ENCODE results near the gene SVIL. TPM values are rescaled to one million over a fixed set of nuclear protein-coding genes. Genes with fewer than 3 reads are reported as not detected.

SVIL gene
- total RNA-seq, 1 donor from 2014 or later = 258 TPM

- H3K27me3 Mint-ChIP-seq (ENCODE audit: unreplicated experiment) = no peaks in the 10 kb centered on the region
- no peak for TF ChIP-seq CTCF (IDR thresholded peaks at IDR 0.05)
- H3K4me3 Mint-ChIP-seq (ENCODE audit: unreplicated experiment) = no peak overlapping the region
- no peaks in the 10 kb centered on the region for H3K9me3 Mint-ChIP-seq (ENCODE audit: unreplicated experiment)
- DNase-seq (ENCODE audit: extremely low spot score, unreplicated experiment) = peak; percentile 2
- peaks cover 53% of the 10 kb centered on the region for H3K36me3 Mint-ChIP-seq (ENCODE audit: unreplicated experiment)
- no peak overlapping the region for H3K27ac Mint-ChIP-seq (ENCODE audit: unreplicated experiment)
- peaks cover 9% of the 10 kb centered on the region for H3K4me1 Mint-ChIP-seq (ENCODE audit: unreplicated experiment)
Measured at GRCh38 chr10:29529146-29529545, 105.6 kb downstream of the SVIL start.

- H3K27me3 Mint-ChIP-seq (ENCODE audit: unreplicated experiment) = no peaks in the 10 kb centered on the region
- no peak overlapping the region for H3K4me3 Mint-ChIP-seq (ENCODE audit: unreplicated experiment)
- DNase-seq (ENCODE audit: extremely low spot score, unreplicated experiment) = peak; percentile 65
- H3K27ac Mint-ChIP-seq (ENCODE audit: unreplicated experiment) = no peak overlapping the region
- TF ChIP-seq CTCF (IDR thresholded peaks at IDR 0.05) = no peak
- peaks cover 25% of the 10 kb centered on the region for H3K4me1 Mint-ChIP-seq (ENCODE audit: unreplicated experiment)
- no peaks in the 10 kb centered on the region for H3K9me3 Mint-ChIP-seq (ENCODE audit: unreplicated experiment)
- H3K36me3 Mint-ChIP-seq (ENCODE audit: unreplicated experiment) = peaks cover 56% of the 10 kb centered on the region
Measured at GRCh38 chr10:29525762-29526161, 109.0 kb downstream of the SVIL start.

- Mint-ChIP-seq H3K27ac (ENCODE audit: unreplicated experiment) (no peak overlapping the region), H3K4me3 (ENCODE audit: unreplicated experiment) (no peak overlapping the region), H3K9me3 (ENCODE audit: unreplicated experiment) (no peaks in the 10 kb centered on the region), H3K27me3 (ENCODE audit: unreplicated experiment) (no peaks in the 10 kb centered on the region), H3K36me3 (ENCODE audit: unreplicated experiment) (peaks cover 52% of the 10 kb centered on the region), H3K4me1 (ENCODE audit: unreplicated experiment) (peaks cover 25% of the 10 kb centered on the region)
- no peak for TF ChIP-seq CTCF (IDR thresholded peaks at IDR 0.05)
- DNase-seq (ENCODE audit: extremely low spot score, unreplicated experiment) = no peak
Measured at GRCh38 chr10:29524720-29525119, 110.1 kb downstream of the SVIL start.

- Mint-ChIP-seq H3K27ac (ENCODE audit: unreplicated experiment) (no peak overlapping the region), H3K9me3 (ENCODE audit: unreplicated experiment) (no peaks in the 10 kb centered on the region), H3K4me3 (ENCODE audit: unreplicated experiment) (no peak overlapping the region), H3K36me3 (ENCODE audit: unreplicated experiment) (peaks cover 49% of the 10 kb centered on the region), H3K27me3 (ENCODE audit: unreplicated experiment) (no peaks in the 10 kb centered on the region), H3K4me1 (ENCODE audit: unreplicated experiment) (peaks cover 25% of the 10 kb centered on the region)
- DNase-seq (ENCODE audit: extremely low spot score, unreplicated experiment) = peak; percentile 48
- no peak for TF ChIP-seq CTCF (IDR thresholded peaks at IDR 0.05)
Measured at GRCh38 chr10:29524294-29524693, 110.5 kb downstream of the SVIL start.

- TF ChIP-seq CTCF (IDR thresholded peaks at IDR 0.05) = no peak
- Mint-ChIP-seq H3K36me3 (ENCODE audit: unreplicated experiment) (peaks cover 50% of the 10 kb centered on the region), H3K9me3 (ENCODE audit: unreplicated experiment) (no peaks in the 10 kb centered on the region), H3K4me3 (ENCODE audit: unreplicated experiment) (peak overlapping the region; percentile 63), H3K4me1 (ENCODE audit: unreplicated experiment) (peaks cover 25% of the 10 kb centered on the region), H3K27ac (ENCODE audit: unreplicated experiment) (peak overlapping the region; percentile 78), H3K27me3 (ENCODE audit: unreplicated experiment) (no peaks in the 10 kb centered on the region)
- peak; percentile 15 for DNase-seq (ENCODE audit: extremely low spot score, unreplicated experiment)
Measured at GRCh38 chr10:29522918-29523317, 111.9 kb downstream of the SVIL start.
